ENCODE data around the gene FMNL3. TPM values are rescaled to one million over a fixed set of nuclear protein-coding genes. Genes with fewer than 3 reads are reported as not detected.

The FMNL3 gene
- total and polyA plus RNA-seq, 8 donors: 2.1 to 28.5 (median 8.3) TPM

GRCh38 chr12:49647827-49648711 lies 59.1 kb downstream of the FMNL3 start:
- no peak for TF ChIP-seq POLR2AphosphoS5 (IDR thresholded peaks at IDR 0.05)
- no peak for TF ChIP-seq CTCF (IDR thresholded peaks at IDR 0.05)
- no peak for TF ChIP-seq EP300 (IDR thresholded peaks at IDR 0.05)
- no peak for TF ChIP-seq POLR2A (IDR thresholded peaks at IDR 0.05)
- peak overlapping the region in 4 of 5 donors; percentile 21 to 47 (median 42) for H3K27ac ChIP-seq
- H3K9me3 ChIP-seq: no peaks in the 10 kb centered on the region
- peaks cover 8 to 35% (median 32%) of the 10 kb centered on the region in 4 donors for H3K4me1 ChIP-seq
- intact Hi-C loops (cut with DNase I; ENCODE audit: low total_unique reads): no loop called here
- H3K27me3 ChIP-seq: no peaks in the 10 kb centered on the region
- WGBS, 5 donors: 72 to 81% (median 73%) methylated on average over 15 of the region's 15 CpGs
- peaks cover 40 to 93% (median 86%) of the 10 kb centered on the region in 4 donors for H3K36me3 ChIP-seq
- H3K4me3 ChIP-seq: no peak overlapping the region
- no peak for DNase-seq

DNA sequence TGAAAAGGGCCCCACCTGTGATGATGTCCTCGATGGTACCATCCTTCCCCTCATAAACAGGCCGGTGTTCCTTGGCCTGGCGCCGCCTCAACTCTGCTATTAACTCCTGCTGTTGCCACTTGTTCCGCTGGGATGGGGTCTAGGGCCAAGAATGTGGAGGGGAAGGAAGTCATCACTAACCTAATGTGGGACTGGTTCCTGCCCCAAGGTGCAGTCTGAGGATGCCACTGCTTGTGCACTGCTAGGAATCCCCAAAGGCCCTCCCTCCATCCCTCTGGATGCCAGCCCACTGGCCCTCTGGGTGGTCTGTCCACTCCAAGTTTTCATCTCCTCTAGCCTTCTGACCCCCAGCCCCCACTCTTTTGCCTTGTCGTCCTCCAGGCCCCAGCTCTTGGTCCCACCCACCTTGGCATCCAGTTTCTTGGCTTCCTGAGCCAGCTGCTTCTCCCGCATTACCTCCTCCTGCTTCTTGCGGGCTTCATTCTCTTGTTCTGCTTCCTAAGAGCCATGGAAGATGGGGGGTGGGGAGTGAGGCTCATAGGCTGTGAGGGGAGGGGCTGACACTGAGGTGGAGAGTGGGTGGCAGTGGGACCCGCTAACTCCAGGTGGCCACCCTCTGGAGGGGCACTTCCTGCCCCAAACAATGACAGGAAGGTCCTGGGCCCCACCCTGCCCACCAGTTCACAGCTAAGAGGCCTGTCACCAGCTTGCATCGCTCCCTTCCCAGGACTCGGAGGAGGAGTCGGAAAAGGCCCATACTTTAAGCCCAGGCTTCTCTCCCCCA lies 60.1 kb downstream of the FMNL3 start:
- 70 to 79% (median 75%) methylated on average over 12 of the region's 12 CpGs for WGBS, 5 donors
- intact Hi-C loops (cut with DNase I; ENCODE audit: low total_unique reads): no loop called here
- peak overlapping the region in 4 of 5 donors; percentile 20 to 47 (median 42) for H3K27ac ChIP-seq
- peaks cover 8 to 35% (median 32%) of the 10 kb centered on the region in 4 donors for H3K4me1 ChIP-seq
- H3K9me3 ChIP-seq: no peaks in the 10 kb centered on the region
- H3K27me3 ChIP-seq: no peaks in the 10 kb centered on the region
- H3K36me3 ChIP-seq: peaks cover 38 to 94% (median 90%) of the 10 kb centered on the region in 4 donors
- TF ChIP-seq EP300 (IDR thresholded peaks at IDR 0.05) (no peak), CTCF (IDR thresholded peaks at IDR 0.05) (no peak), POLR2AphosphoS5 (IDR thresholded peaks at IDR 0.05) (no peak), POLR2A (IDR thresholded peaks at IDR 0.05) (no peak)
- H3K4me3 ChIP-seq: no peak overlapping the region
- no peak for DNase-seq

DNA sequence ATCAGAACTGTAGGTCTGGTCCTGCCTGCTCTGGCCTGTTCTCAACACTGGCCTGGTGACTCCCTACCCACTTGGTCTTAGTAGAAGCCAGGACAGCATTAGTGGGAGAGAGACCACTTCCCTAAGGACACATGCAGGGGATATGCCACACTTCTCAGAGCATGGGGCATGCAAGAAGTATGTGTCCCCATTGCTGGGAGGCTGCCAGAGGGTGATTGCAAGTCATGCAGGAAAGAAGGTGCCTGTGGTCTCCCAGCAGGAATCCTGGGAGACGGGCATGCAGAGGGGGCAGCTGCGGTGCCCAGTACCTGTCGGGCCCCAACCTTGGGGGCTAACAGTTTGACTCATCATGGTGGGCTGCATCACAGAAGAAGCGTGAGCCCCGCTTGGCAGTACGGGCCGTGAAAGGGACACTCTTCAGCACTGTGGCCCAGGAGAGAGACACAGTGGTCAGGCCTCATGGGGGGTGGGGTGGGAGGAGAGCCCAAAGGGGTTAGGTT lies 60.8 kb downstream of the FMNL3 start:
- 89 to 96% (median 94%) methylated on average over 5 to 7 of the region's 7 CpGs for WGBS, 5 donors
- peak overlapping the region in 1 of 5 donors; percentile 39 for H3K27ac ChIP-seq
- no peak overlapping the region for H3K4me3 ChIP-seq
- H3K36me3 ChIP-seq: peaks cover 35 to 94% (median 91%) of the 10 kb centered on the region in 4 donors
- no peak for DNase-seq
- TF ChIP-seq EP300 (IDR thresholded peaks at IDR 0.05) (no peak), CTCF (IDR thresholded peaks at IDR 0.05) (no peak), POLR2A (IDR thresholded peaks at IDR 0.05) (no peak), POLR2AphosphoS5 (IDR thresholded peaks at IDR 0.05) (no peak)
- H3K4me1 ChIP-seq: peaks cover 8 to 35% (median 32%) of the 10 kb centered on the region in 4 donors
- intact Hi-C loops (cut with DNase I; ENCODE audit: low total_unique reads): no loop called here
- no peaks in the 10 kb centered on the region for H3K9me3 ChIP-seq
- H3K27me3 ChIP-seq: no peaks in the 10 kb centered on the region
